ENCODE data around the gene TSPAN10.

The TSPAN10 gene

GRCh38 chr17:81636505-81637288 is at the start of gene TSPAN10, which contains the start of gene NPLOC4:
TSPAN10 (plus strand) TSS chr17:81637196; CDS start chr17:81642413, 5,217 bp downstream.
NPLOC4 (minus strand) TSS chr17:81637112; CDS start chr17:81636930, 182 bp downstream.
- TF ChIP-seq CTCF (IDR thresholded peaks at IDR 0.05; ENCODE audit: control insufficient read depth, extremely low read depth, insufficient read depth), result no peak
- H3K4me3 ChIP-seq (ENCODE audit: low read depth, low read length), result peak within 1 kb of the TSS; percentile 99
- peak; percentile 38 for DNase-seq (ENCODE audit: low read depth)

GRCh38 chr17:81589612-81590011 is 47.4 kb upstream of the TSPAN10 start:
- TF ChIP-seq CTCF (IDR thresholded peaks at IDR 0.05; ENCODE audit: control insufficient read depth, extremely low read depth, insufficient read depth), result no peak
- no peak for DNase-seq (ENCODE audit: low read depth)
- no peak overlapping the region for H3K4me3 ChIP-seq (ENCODE audit: low read depth, low read length)

GRCh38 chr17:81590121-81590520 is 46.9 kb upstream of the TSPAN10 start:
- DNase-seq (ENCODE audit: low read depth), result no peak

GRCh38 chr17:81591971-81592370 is 45.0 kb upstream of the TSPAN10 start:
- TF ChIP-seq CTCF (IDR thresholded peaks at IDR 0.05; ENCODE audit: control insufficient read depth, extremely low read depth, insufficient read depth), result no peak
- DNase-seq (ENCODE audit: low read depth), result no peak

More at GRCh38 chr17:81590121-81590520, 46.9 kb upstream of the TSPAN10 start:
- no peak overlapping the region for H3K4me3 ChIP-seq (ENCODE audit: low read depth, low read length)
- no peak for TF ChIP-seq CTCF (IDR thresholded peaks at IDR 0.05; ENCODE audit: control insufficient read depth, extremely low read depth, insufficient read depth)

GRCh38 chr17:81593105-81593871 is 43.7 kb upstream of the TSPAN10 start:
- TF ChIP-seq CTCF (IDR thresholded peaks at IDR 0.05; ENCODE audit: control insufficient read depth, extremely low read depth, insufficient read depth), result no peak
- no peak for DNase-seq (ENCODE audit: low read depth)
- no peak overlapping the region for H3K4me3 ChIP-seq (ENCODE audit: low read depth, low read length)

More at GRCh38 chr17:81591971-81592370, 45.0 kb upstream of the TSPAN10 start:
- no peak overlapping the region for H3K4me3 ChIP-seq (ENCODE audit: low read depth, low read length)

GRCh38 chr17:81599719-81600486 is 37.1 kb upstream of the TSPAN10 start:
- TF ChIP-seq CTCF (IDR thresholded peaks at IDR 0.05; ENCODE audit: control insufficient read depth, extremely low read depth, insufficient read depth), result no peak
- H3K4me3 ChIP-seq (ENCODE audit: low read depth, low read length), result no peak overlapping the region
- no peak for DNase-seq (ENCODE audit: low read depth)

All from LNCaP clone FGC (cell line).